OCI-LY1 (cell line): ENCODE measurements around the gene RHBDF2.

Experiments
- H2AFZ ChIP-seq: fragments of 200-600 bp; sonication (generic), shearing (Covaris generic); 2 replicates; pipeline ENCODE4 v1.6.0; 2014; ENCODE audit warnings: antibody characterized with exemption, mild to moderate bottlenecking, low read length
- H3F3A ChIP-seq: fragments of 200-600 bp; sonication (generic), shearing (Covaris generic); 2 replicates; pipeline ENCODE4 v1.6.0; 2014; ENCODE audit warnings: mild to moderate bottlenecking, antibody characterized with exemption, low read length, moderate library complexity; ENCODE audit not compliant: insufficient read depth
- H3K27ac ChIP-seq: fragments of 200-600 bp; sonication (generic); 2 replicates; pipeline ENCODE4 v1.5.1; 2014; ENCODE audit warnings: low read length, mixed run types, mild to moderate bottlenecking, low read depth; ENCODE audit not compliant: poor library complexity, severe bottlenecking
- H3K27me3 ChIP-seq: fragments of 200-600 bp; sonication (generic); 2 replicates; pipeline ENCODE4 v1.6.0; 2014; ENCODE audit warnings: antibody characterized with exemption, mild to moderate bottlenecking, low read length, moderate library complexity; ENCODE audit not compliant: insufficient read depth
- H3K36me3 ChIP-seq: fragments of 200-600 bp; sonication (generic); 2 replicates; pipeline ENCODE4 v1.6.1; 2014; ENCODE audit warnings: mild to moderate bottlenecking, antibody characterized with exemption, low read length, moderate library complexity, mixed read lengths; ENCODE audit not compliant: insufficient read depth
- H3K4me1 ChIP-seq: fragments of 200-600 bp; sonication (generic); 2 replicates; pipeline ENCODE4 v1.5.1; 2014; ENCODE audit warnings: mild to moderate bottlenecking, low read length, moderate library complexity; ENCODE audit not compliant: insufficient read depth, severe bottlenecking
- H3K4me2 ChIP-seq: fragments of 200-600 bp; sonication (generic), shearing (Covaris generic); 2 replicates; pipeline ENCODE4 v1.6.1; 2014; ENCODE audit warnings: low read length
- H3K4me3 ChIP-seq: fragments of 200-600 bp; sonication (generic); 2 replicates; pipeline ENCODE4 v1.5.1; 2014; ENCODE audit warnings: low read length, low read depth, mild to moderate bottlenecking, mixed read lengths; ENCODE audit not compliant: poor library complexity, severe bottlenecking
- H3K79me2 ChIP-seq: fragments of 200-600 bp; shearing (Covaris generic); 2 replicates; pipeline ENCODE4 v1.6.1; 2016; ENCODE audit warnings: mixed run types, low read length, mixed read lengths; ENCODE audit not compliant: insufficient read depth
- H3K9ac ChIP-seq: fragments of 200-600 bp; sonication (generic), shearing (Covaris generic); 2 replicates; pipeline ENCODE4 v1.6.1; 2014; ENCODE audit warnings: mild to moderate bottlenecking, low read length, mixed read lengths
- H3K9me2 ChIP-seq: fragments of 200-600 bp; sonication (generic), shearing (Covaris generic); 2 replicates; pipeline ENCODE4 v1.6.1; 2014; ENCODE audit warnings: low read depth, mild to moderate bottlenecking, low read length, mixed read lengths
- H3K9me3 ChIP-seq: fragments of 200-600 bp; shearing (Covaris generic); 2 replicates; pipeline ENCODE4 v1.6.1; 2014; ENCODE audit warnings: low read length, mixed read lengths
- H4K20me1 ChIP-seq: fragments of 200-600 bp; sonication (generic), shearing (Covaris generic); 2 replicates; pipeline ENCODE4 v1.6.0; 2016; ENCODE audit warnings: mild to moderate bottlenecking, low read length; ENCODE audit not compliant: insufficient read depth
- CTCF ChIP-seq: fragments of 200-600 bp; sonication (generic), shearing (Covaris generic); IDR thresholded peaks from 2 replicates; pipeline ENCODE4 v1.5.1; 2017; ENCODE audit warnings: mild to moderate bottlenecking, antibody characterized with exemption, low read length, moderate library complexity, mixed read lengths
- EZH2 ChIP-seq: fragments of 200-600 bp; sonication (generic), shearing (Covaris generic); IDR thresholded peaks from 2 replicates; pipeline ENCODE4 v1.8.0; 2017; ENCODE audit warnings: borderline replicate concordance, mixed run types, mild to moderate bottlenecking, antibody characterized with exemption, low read length, moderate library complexity, mixed read lengths

The RHBDF2 gene

GRCh38 chr17:76449126-76449525, 52.1 kb downstream of the RHBDF2 start:
- H3F3A ChIP-seq: no peaks in the 10 kb centered on the region
- H2AFZ ChIP-seq: no peak overlapping the region
- H3K27me3 ChIP-seq: peaks cover 13% of the 10 kb centered on the region
- H3K4me2 ChIP-seq: no peak overlapping the region
- no peaks in the 10 kb centered on the region for H3K9me2 ChIP-seq
- TF ChIP-seq CTCF (no peak), EZH2 (no peak)
- no peak overlapping the region for H3K4me3 ChIP-seq
- H3K36me3 ChIP-seq: no peaks in the 10 kb centered on the region; the same call in 1 of the 2 replicates
- H3K9me3 ChIP-seq: no peaks in the 10 kb centered on the region
- no peaks in the 10 kb centered on the region for H4K20me1 ChIP-seq
- H3K9ac ChIP-seq: no peak overlapping the region
- H3K27ac ChIP-seq: no peak overlapping the region
- H3K79me2 ChIP-seq: no peaks in the 10 kb centered on the region
- H3K4me1 ChIP-seq: peaks cover 48% of the 10 kb centered on the region

- H3K4me2 ChIP-seq: no peak overlapping the region
- H3K79me2 ChIP-seq: no peaks in the 10 kb centered on the region
- H3K36me3 ChIP-seq: no peaks in the 10 kb centered on the region; the same call in 1 of the 2 replicates
- no peak overlapping the region for H3K27ac ChIP-seq
- no peaks in the 10 kb centered on the region for H3K9me3 ChIP-seq
- no peaks in the 10 kb centered on the region for H3F3A ChIP-seq
- peaks cover 13% of the 10 kb centered on the region for H3K27me3 ChIP-seq
- H4K20me1 ChIP-seq: no peaks in the 10 kb centered on the region
- TF ChIP-seq CTCF: no peak
- H2AFZ ChIP-seq: no peak overlapping the region
- peaks cover 48% of the 10 kb centered on the region for H3K4me1 ChIP-seq
- H3K9ac ChIP-seq: no peak overlapping the region
- no peaks in the 10 kb centered on the region for H3K9me2 ChIP-seq
- no peak overlapping the region for H3K4me3 ChIP-seq
Observed at GRCh38 chr17:76447931-76448652, 53.1 kb downstream of the RHBDF2 start.

GRCh38 chr17:76446449-76447231, 54.6 kb downstream of the RHBDF2 start:
- no peak overlapping the region for H3K4me3 ChIP-seq

More at GRCh38 chr17:76446449-76447231, 54.6 kb downstream of the RHBDF2 start:
- Histone ChIP-seq H3K27ac (no peak overlapping the region), H3K9me2 (no peaks in the 10 kb centered on the region), H2AFZ (no peak overlapping the region), H3K79me2 (no peaks in the 10 kb centered on the region), H4K20me1 (no peaks in the 10 kb centered on the region; the same call in 1 of the 2 replicates), H3K4me1 (peaks cover 53% of the 10 kb centered on the region), H3K27me3 (peaks cover 13% of the 10 kb centered on the region), H3K9me3 (no peaks in the 10 kb centered on the region), H3K9ac (no peak overlapping the region), H3K4me2 (no peak overlapping the region; the same call in 1 of the 2 replicates), H3K36me3 (no peaks in the 10 kb centered on the region; the same call in 1 of the 2 replicates), H3F3A (no peaks in the 10 kb centered on the region)
- TF ChIP-seq EZH2 (no peak), CTCF (no peak)
